T47D (cell line): ENCODE results near the gene ENKD1.
A peak's percentile ranks its signal among the peaks of the same experiment; 100 is the strongest.

Experiments used
- DNase-seq, 2 experiments: peaks; one replicate each; pipeline versions ENCODE4 v3.0.0 to v3.0.0-alpha.2; 2011 to 2012; ENCODE audit warnings: low read depth in 1 of 2, low spot score in 1 of 2
- JUND ChIP-seq: IDR thresholded peaks from 2 replicates; pipeline ENCODE4 v1.6.1; 2012; ENCODE audit warnings: low read depth
- in situ Hi-C: cut with HindIII; loops from 2 replicates; pipeline ENCODE4 v1.10.0; 2016; ENCODE audit warnings: low sequenced_read_pairs, low pct_unique_long_range_greater_than_20kb

Gene ENKD1

DNA sequence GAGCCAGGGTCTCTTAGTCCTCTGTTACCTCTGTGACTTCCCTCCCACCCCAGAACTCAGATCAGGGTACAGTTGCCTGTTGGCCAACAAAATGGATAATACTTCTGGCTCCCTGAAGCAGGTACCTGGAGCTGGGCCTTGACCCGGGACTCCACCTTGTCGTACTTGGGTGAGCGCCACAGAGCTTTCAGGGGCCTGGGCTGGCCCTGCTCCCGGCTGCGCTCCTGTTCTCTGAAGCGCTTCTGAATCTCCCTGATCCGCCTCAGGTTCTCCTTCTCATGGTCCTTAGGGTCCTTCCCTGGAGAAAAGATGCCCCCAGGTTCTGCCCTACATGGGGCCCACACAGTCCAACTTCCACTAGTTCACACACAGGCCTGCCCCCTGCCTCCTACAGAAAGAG lies 1.7 kb downstream of the ENKD1 start:
- in situ Hi-C loops, result no loop called here
- TF ChIP-seq JUND, result no peak
- no peak for DNase-seq

DNA sequence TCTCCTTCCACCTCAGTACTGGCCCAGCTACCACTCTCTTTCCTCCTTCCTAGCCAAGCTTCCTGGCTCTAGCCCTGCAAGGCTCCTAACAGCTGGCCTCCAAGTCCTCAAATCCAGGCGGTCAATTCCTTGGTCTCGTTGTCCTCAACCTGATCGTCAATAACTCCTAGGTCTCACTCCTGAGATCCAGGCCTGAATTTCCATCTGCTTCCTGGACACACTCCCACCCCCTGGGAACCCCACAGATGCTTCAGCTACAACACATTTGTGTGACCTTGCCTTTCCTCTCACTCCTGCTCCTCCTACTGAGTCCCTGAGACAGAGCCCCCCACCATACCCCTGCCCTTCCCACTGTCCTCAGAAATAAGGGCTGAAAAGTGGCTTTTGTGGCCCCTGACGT lies 2.3 kb downstream of the ENKD1 start:
- no peak for TF ChIP-seq JUND
- DNase-seq, result no peak
- in situ Hi-C loops, result no loop called here

DNA sequence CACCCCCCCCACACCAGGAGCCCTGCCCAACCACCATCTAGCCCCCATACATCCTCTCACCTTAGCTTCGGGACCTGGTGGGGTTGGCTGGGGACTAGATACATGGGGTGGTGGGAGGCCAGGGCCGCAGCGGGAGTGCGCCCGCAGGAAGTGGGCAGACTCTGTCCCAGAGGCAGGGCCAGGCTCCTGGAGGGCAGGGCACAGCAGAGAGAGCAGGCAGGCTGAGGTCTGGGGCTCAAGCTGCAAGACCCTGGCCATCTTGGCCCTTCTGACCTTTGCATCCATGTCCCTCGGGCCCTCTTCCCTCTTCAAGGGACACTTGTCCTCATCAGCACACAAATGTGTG lies 2.7 kb downstream of the ENKD1 start:
- no peak for DNase-seq
- in situ Hi-C loops, result no loop called here
- TF ChIP-seq JUND, result no peak

- TF ChIP-seq JUND, result no peak
- in situ Hi-C loops, result no loop called here
- peak; percentile 29 to 38 for DNase-seq
Measured at GRCh38 chr16:67663151-67663876, 3.2 kb downstream of the ENKD1 start.

DNA sequence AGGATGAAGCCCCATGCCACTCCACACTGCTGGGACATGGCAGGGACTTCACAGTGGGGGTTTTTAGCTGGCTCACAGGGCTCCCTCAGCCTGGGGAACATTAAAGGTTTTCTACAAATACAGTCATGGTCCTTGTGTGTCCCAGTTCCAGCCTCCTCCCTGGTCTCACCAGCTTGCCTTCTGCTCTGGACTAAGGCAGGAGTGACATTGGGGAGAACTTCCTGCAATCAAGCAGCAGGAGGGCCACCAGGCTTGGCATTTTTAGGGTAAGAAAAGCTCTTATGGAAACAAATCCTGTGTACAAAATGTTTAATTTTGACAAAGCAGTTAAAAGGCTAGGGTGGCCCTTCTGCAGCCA lies 3.9 kb downstream of the ENKD1 start:
- no peak for DNase-seq
- no peak for TF ChIP-seq JUND
- in situ Hi-C loops, result no loop called here

DNA sequence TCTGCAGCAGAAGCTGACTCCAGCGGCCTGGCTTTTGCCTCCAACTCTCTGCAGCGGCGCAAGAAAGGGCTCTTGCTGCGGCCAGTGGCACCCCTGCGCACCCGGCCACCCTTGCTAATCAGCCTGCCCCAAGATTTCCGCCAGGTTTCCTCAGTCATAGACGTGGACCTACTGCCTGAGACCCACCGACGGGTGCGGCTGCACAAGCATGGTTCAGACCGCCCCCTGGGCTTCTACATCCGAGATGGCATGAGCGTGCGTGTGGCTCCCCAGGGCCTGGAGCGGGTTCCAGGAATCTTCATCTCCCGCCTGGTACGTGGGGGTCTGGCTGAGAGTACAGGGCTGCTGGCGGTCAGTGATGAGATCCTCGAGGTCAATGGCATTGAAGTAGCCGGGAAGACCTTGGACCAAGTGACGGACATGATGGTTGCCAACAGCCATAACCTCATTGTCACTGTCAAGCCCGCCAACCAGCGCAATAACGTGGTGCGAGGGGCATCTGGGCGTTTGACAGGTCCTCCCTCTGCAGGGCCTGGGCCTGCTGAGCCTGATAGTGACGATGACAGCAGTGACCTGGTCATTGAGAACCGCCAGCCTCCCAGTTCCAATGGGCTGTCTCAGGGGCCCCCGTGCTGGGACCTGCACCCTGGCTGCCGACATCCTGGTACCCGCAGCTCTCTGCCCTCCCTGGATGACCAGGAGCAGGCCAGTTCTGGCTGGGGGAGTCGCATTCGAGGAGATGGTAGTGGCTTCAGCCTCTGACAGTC lies 4.5 kb downstream of the ENKD1 start:
- in situ Hi-C loops, result no loop called here
- TF ChIP-seq JUND, result no peak
- DNase-seq, result no peak

- peak; percentile 73 to 80 for DNase-seq
- in situ Hi-C loops, result no loop called here
- TF ChIP-seq JUND, result no peak
Measured at GRCh38 chr16:67661101-67661761, 5.3 kb downstream of the ENKD1 start.

DNA sequence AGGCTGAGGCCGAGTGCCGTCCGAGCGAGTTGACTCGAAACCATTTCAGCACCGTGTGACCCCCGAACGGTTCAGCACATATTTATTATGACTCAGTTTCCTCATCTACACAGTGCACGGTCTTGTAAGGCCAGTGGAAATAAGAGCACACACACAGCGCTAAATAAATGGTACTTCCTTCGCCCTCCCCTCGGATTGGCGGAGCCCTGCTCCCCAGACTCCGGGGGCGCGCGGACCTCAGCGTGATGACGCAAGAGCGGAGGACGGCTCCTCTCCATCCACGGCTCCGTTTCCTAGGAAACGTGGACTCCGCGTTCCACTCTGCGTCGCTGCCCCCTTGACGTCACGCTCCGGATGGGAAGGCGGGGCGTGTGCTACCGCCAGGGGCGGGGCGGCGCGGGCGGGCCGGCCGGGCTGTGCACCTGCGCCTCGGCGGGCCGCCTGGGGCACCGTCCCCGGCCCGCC lies 6.0 kb downstream of the ENKD1 start, which contains the start of gene PARD6A:
PARD6A (plus strand) TSS at position 397 of the 465 bp plus-strand sequence. CDS start 79 bp downstream, outside the sequence.
- in situ Hi-C loops, result no loop called here
- DNase-seq, result peak; percentile 98 to 100
- no peak for TF ChIP-seq JUND

- TF ChIP-seq JUND, result no peak
- peak; percentile 96 to 99 for DNase-seq
- in situ Hi-C loops, result no loop called here
Measured at GRCh38 chr16:67659675-67660563, 6.6 kb downstream of the ENKD1 start, which contains the start of gene ACD. Gene ACD, minus strand, starts transcription at chr16:67660260. Its CDS starts 40 bp downstream, at chr16:67660220.

- in situ Hi-C loops, result no loop called here
- no peak for DNase-seq
- no peak for TF ChIP-seq JUND
Measured at GRCh38 chr16:67658849-67659674, 7.5 kb downstream of the ENKD1 start.

DNA sequence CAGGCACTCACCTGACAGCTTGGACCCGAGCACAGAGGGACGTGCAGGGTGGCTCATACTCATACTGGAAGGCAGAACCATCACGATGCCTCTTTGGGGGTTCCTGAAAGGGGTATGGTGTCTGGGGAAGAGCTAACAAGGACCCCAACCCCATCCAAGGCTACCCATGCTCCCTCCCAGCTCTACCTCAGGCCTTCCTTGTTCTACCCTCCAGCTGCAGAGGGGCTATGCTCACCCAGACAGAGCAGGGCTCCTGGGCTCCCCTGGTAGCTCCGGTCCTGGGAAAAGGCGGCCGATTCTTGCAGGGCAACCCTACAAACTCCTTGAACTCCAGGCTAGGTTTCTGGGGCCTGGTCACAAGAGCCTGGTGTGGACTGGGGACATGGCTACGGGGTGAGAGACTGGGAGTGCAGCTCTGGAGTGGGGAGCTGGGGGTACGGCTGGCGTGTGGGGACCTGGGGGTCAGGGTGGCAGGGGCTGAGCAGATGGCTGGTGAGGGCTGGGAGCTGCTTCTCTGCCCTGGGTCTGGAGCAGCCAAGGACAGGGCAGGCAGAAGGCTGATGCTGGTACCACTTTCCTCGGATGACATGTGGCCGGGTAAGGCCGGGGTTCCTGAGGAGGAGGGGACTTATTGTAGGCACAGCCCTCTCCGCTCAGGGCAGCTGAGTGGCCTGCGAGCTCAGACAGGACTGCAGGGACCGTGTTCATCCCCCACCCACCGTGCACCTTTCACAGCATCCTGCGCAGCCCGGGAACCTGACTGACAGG lies 8.6 kb downstream of the ENKD1 start:
- TF ChIP-seq JUND, result no peak
- in situ Hi-C loops, result no loop called here
- DNase-seq, result no peak
